Stimulated activated CD4-positive, alpha-beta T cell treated with anti-CD3 and anti-CD28 coated beads, Interleukin-12 subunit alpha, Interleukin-12 subunit beta, amount 100 ng/mL, for 4 hours (primary cell): ENCODE measurements around the gene ICAM2.
A peak's percentile ranks its signal among the peaks of the same experiment; 100 is the strongest.

ENCODE experiments used
- DNase-seq: peaks from one replicate; pipeline ENCODE4 v3.0.0-alpha.2; 2020

ICAM2 gene

GRCh38 chr17:64020056-64020766, at the start of gene ICAM2:
Gene ICAM2 (minus strand): TSS chr17:64020633. CDS start chr17:64006691, 13,942 bp downstream.
- peak; percentile 70 for DNase-seq

GRCh38 chr17:64070213-64070612, 49.8 kb upstream of the ICAM2 start:
- no peak for DNase-seq

GRCh38 chr17:64069143-64069542, 48.7 kb upstream of the ICAM2 start:
- no peak for DNase-seq

GRCh38 chr17:64067657-64068056, 47.2 kb upstream of the ICAM2 start:
- DNase-seq, result no peak

- DNase-seq, result no peak
Measured at GRCh38 chr17:64066716-64067115, 46.3 kb upstream of the ICAM2 start.

GRCh38 chr17:64065161-64065560, 44.7 kb upstream of the ICAM2 start:
- DNase-seq, result no peak

GRCh38 chr17:64064331-64064730, 43.9 kb upstream of the ICAM2 start:
- no peak for DNase-seq

- peak; percentile 49 for DNase-seq
Measured at GRCh38 chr17:64063766-64064224, 43.4 kb upstream of the ICAM2 start.

GRCh38 chr17:64063088-64063487, 42.7 kb upstream of the ICAM2 start:
- no peak for DNase-seq

- DNase-seq, result no peak
Measured at GRCh38 chr17:64061178-64061898, 40.9 kb upstream of the ICAM2 start.

GRCh38 chr17:64060331-64060730, 39.9 kb upstream of the ICAM2 start:
- no peak for DNase-seq

- DNase-seq, result no peak
Measured at GRCh38 chr17:64059756-64060155, 39.3 kb upstream of the ICAM2 start.

- DNase-seq, result no peak
Measured at GRCh38 chr17:64058621-64059020, 38.2 kb upstream of the ICAM2 start.

GRCh38 chr17:64057701-64058263, 37.3 kb upstream of the ICAM2 start:
- no peak for DNase-seq

GRCh38 chr17:64056269-64057005, 36.0 kb upstream of the ICAM2 start:
- DNase-seq, result no peak

GRCh38 chr17:64055183-64056142, 35.0 kb upstream of the ICAM2 start:
- no peak for DNase-seq

- DNase-seq, result no peak
Measured at GRCh38 chr17:64054304-64054703, 33.9 kb upstream of the ICAM2 start.

GRCh38 chr17:64053101-64053500, 32.7 kb upstream of the ICAM2 start:
- no peak for DNase-seq

GRCh38 chr17:64051153-64051552, 30.7 kb upstream of the ICAM2 start:
- no peak for DNase-seq

- DNase-seq, result no peak
Measured at GRCh38 chr17:64048805-64049204, 28.4 kb upstream of the ICAM2 start.

GRCh38 chr17:64045176-64045575, 24.7 kb upstream of the ICAM2 start:
- DNase-seq, result no peak
